B cell (primary cell): Measurements from ENCODE around the gene MAGEA2B.

ENCODE experiments used
- CTCF ChIP-seq: fragments of 200-600 bp; IDR thresholded peaks from one replicate; pipeline ENCODE4 v1.8.0; 2022; ENCODE audit warnings: antibody characterized with exemption, mild to moderate bottlenecking
- EZH2 ChIP-seq: IDR thresholded peaks from 2 replicates; pipeline ENCODE4 v1.6.1; 2012; ENCODE audit warnings: borderline replicate concordance, low read depth, mild to moderate bottlenecking, moderate library complexity, low read length; ENCODE audit not compliant: insufficient read depth, poor library complexity, severe bottlenecking

- TF ChIP-seq CTCF, result no peak
- no peak for TF ChIP-seq EZH2
Measured at GRCh38 chrX:152733261-152733975, 19.0 kb downstream of the MAGEA2B start, which contains the start of the genes CSAG1 and MAGEA12.
